Activated gamma-delta T cell (primary cell): ENCODE results near the gene PRRT1B.
"Not testable (repeated sequence)": the region's sequence is repeated elsewhere in the genome, so short reads cannot be mapped to it uniquely, and the experiment has no call there.

ENCODE experiments used
- DNase-seq: peaks from one replicate; lab custom pipeline; 2025; lab: John Stamatoyannopoulos, UW

Gene PRRT1B

GRCh38 chr9:131522257-131523085 is 22.9 kb upstream of the PRRT1B start:
- DNase-seq: no peak

GRCh38 chr9:131523086-131523388 is 22.3 kb upstream of the PRRT1B start:
- DNase-seq: no peak

DNA sequence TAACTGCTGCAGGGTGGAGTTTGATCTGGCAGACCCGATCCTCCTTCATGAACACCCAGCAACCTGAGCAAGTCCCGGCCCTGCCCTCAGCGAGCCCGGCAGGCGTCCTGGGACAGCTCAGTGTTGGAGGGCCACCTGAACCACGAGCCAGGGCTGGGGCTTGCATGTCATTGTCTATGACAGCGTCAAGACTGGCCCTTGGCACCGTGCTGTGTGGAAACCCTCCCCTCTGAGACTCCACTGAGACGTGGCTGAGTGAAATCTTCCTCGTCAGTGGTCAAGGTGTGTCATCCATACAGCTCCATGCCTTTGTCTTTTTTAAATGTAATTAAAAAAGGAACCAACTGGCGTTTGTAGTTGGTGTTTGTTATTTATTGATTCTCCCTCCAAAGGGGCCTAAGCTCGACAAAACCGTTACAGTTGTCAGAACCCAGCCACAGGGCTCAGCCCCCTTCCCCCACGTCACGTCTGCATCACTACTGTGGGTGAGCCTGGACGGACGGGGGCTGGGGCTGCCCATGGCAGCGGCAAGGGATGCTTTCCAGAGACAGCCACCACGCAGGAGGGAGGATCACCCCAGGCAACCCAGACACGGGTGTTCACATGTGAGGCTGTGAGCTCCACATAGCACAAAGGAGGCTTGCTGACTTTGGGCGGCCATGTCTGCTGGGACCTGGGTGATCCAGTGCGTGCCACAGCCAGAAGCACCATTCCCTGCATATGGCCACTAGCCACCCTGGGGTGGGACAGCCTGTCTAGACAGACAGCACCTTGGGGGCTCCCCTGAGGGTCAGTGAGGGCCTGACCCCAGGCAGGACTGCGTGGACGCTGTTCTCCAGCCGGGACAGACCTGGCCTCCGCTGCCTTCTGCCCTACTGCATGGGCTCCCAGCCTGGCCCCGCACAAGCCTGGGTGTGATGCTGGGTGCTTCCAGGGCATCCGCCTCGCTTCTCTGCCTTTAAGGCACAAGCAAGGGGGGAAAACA is 21.6 kb upstream of the PRRT1B start:
- DNase-seq: no peak

- no peak for DNase-seq
These were observed 20.5 kb upstream of the PRRT1B start for GRCh38 chr9:131524665-131525315.

DNA sequence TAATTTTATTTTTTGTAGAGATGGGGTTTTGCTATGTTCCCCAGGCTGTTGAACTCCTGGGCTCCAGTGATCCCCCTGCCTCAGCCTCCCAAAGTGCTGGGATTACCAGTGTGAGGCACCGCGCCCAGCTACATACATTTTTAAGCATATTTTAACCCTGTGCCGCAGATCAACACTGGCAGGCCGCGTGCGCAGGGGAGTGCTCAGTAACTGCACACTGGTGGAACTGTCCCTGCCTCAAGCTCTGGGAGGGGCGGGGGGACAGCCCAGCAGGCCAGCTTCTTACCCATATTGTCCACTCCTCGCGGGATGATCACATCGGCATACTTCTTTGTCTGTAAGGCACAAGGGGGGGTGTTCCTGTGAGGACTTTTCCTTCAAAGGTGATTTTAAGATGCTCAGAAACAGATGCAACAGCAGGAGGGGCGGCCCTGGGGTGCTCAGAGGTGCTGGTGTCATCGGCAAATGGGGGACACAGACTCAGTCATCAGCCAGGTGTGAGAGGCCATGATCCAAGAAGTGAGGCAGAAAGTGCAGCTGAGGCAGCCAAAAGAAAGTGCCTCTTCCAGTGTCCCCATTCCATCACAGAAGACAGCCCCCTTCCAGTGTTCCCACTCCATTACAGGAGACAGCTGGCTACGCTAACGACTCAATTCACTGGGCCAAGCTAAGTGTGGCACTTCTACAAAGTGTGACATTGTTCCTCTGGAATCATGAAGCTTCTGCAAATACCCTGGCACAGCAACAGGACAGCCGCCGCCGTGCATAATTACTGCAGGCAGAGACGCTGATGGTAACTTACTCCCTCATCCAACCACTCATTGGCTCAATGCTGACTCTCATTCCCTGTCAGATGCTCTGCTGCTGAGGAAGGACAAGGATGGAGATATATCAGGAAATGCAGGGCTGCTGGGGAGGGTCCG is 19.4 kb upstream of the PRRT1B start:
- no peak for DNase-seq

- DNase-seq: no peak
These were observed 17.1 kb upstream of the PRRT1B start for GRCh38 chr9:131528186-131528585.

GRCh38 chr9:131528886-131529505 is 16.3 kb upstream of the PRRT1B start:
- DNase-seq: no peak

DNA sequence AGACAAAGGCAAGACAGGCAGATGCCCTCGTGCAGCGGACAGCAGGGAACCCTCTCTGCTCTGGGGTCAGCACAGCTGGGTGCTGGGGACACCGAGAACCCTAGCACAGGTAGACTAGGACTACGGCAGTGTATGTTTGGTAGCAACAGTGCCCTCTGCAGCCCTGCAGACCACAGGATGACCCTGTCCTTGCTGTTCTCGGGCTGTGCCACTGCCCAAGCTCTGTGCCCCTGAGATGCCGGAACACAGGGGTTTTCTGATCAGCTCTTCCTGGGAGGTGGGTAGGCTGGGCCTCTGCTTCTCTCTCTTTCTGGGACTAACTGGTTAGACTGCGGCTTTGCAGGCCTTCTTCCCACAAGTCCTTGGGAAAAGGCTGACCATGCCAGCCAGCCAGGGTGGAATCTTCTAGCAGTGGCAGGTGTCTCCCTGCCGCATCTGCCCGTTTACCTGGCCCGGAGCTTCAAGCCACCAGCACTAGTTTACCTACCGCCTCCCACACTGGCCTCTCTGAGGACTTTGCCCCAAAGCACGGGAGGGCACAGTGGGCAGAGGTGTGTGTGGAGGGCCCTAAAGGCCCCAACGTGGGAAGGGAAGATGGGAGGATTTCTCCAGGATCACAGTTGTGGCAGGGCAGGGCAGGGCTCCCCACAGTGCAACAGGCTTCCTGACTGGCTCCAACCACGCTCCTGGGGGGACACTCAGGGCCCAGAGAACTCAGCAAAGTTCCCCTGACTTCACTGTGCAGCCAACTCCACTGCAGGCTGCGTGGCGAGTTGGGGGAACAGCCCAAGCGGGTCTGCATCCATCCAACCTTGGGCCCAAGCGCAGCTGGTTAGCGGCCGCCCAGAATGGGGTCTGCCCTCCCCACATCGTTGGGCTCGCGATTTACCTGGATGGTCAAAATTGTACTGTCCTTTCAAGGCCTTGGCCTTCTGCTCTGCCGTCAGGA is 15.5 kb upstream of the PRRT1B start:
- no peak for DNase-seq

GRCh38 chr9:131530546-131530919 is 14.8 kb upstream of the PRRT1B start:
- DNase-seq: no peak

DNA sequence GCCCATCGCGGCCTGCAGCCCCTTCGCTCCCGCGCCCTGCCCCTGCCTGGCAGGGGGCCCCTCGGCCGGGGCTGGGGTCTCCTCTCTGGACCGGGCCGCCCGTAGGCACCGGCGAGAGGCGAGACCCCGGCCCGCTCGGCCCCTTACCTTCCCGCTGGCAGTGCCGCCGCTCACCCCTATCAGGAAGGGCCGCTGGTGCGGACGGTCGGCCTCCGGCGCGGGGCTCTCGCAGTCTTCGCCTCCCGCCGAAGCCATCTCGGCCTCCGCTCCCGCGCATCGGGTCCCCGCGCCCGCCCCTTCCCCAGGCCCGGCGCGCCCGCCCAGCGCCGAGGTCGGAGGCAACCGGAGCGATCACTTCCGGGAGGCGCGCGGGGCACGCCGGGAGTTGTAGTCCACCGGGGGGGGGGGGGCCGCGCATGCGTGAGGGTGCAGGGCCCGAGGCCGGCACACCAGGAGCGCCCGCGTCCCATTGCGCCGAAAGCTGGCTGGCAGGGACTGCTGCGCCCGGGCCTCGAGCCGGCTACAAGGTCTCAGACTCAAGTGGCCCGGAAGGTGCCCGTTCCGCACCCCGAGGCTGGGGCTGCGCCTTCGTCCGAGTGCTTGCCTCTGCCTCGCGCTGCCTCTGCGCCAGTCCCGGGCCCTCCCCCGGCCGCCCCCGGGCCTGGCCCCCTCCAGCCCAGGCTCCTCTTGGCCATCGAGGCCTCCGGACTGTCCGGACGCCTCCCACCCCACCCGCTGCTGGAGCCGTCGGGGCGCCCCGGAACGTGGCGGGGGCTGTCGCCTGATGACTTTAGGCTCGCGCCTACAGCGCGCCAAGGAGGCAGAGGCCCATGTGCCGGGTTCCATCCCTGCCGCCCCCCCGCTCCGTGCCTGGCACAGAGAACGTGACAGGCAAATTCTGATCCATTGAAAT is 14.1 kb upstream of the PRRT1B start, which contains the start of gene UCK1:
Gene UCK1, minus strand, starts transcription at position 344 of the 913 bp plus-strand sequence. Its CDS starts 89 bp downstream, at position 255.
- DNase-seq: peak; percentile 63

DNA sequence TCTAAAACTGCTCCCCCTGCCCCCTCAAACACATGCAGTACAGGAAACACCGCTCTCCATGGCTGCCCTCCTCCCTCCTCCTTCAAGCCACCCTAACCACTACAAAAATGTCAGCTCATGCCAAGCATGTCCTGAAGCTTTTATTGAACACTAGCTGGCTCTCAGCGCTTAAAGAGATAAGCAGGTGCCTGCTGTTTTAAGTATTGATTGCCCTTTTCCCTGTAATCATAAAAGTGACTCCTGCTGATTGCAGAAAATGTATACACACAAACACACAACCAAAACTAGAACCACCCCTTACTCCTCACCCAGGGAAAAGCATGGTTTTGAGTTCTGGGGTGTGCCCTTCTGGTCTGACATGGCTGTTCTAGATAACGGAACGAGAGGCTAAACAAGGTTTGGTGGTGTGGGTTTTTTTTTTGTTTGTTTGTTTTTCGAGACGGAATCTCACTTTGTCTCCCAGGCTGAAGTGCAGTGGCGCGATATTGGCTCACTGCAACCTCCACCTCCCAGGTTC is 10.5 kb upstream of the PRRT1B start:
- DNase-seq: no peak

GRCh38 chr9:131537946-131538345 is 7.4 kb upstream of the PRRT1B start:
- no peak for DNase-seq

- DNase-seq: no peak
These were observed 6.0 kb upstream of the PRRT1B start for GRCh38 chr9:131539223-131539923.

GRCh38 chr9:131543141-131543540 is 2.2 kb upstream of the PRRT1B start:
- no peak for DNase-seq

- DNase-seq: no peak
These were observed 538 bp downstream of the PRRT1B start for GRCh38 chr9:131545786-131546335.

- DNase-seq: no peak
These were observed 1.2 kb downstream of the PRRT1B start for GRCh38 chr9:131546336-131547084.

- not testable (repeated sequence) for DNase-seq
These were observed 3.9 kb downstream of the PRRT1B start for GRCh38 chr9:131549186-131549585.
